ENCODE measurements around the gene ARCN1. TPM values are rescaled to one million over a fixed set of nuclear protein-coding genes. Genes with fewer than 3 reads are reported as not detected.
"Not testable (repeated sequence)": the region's sequence is repeated elsewhere in the genome, so short reads cannot be mapped to it uniquely, and the experiment has no call there.

Gene ARCN1
- total and polyA plus RNA-seq, 2 donors (not counting 1 experiment from before 2014, with no cell fraction given) = 116 to 387 TPM

DNA sequence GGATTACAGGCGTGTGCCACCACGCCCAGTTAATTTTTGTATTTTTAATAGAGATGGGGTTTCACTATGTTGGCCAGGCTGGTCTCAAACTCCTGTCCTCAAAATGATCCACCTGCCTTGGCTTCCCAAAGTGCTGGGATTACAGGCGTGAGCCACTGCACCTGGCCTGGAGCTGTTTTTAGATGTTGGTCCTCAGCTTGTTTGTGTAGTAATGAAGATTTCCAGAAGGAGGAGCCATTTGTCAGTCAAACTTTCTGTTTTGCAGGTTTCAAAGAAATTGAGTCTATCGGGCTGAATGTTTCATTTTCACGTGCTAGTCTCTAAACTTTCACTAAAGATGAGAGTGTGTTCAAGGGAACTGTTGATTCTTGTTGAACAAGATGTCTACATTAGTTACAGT, 22.8 kb downstream of the ARCN1 start:
- TF ChIP-seq, protein P1, sequence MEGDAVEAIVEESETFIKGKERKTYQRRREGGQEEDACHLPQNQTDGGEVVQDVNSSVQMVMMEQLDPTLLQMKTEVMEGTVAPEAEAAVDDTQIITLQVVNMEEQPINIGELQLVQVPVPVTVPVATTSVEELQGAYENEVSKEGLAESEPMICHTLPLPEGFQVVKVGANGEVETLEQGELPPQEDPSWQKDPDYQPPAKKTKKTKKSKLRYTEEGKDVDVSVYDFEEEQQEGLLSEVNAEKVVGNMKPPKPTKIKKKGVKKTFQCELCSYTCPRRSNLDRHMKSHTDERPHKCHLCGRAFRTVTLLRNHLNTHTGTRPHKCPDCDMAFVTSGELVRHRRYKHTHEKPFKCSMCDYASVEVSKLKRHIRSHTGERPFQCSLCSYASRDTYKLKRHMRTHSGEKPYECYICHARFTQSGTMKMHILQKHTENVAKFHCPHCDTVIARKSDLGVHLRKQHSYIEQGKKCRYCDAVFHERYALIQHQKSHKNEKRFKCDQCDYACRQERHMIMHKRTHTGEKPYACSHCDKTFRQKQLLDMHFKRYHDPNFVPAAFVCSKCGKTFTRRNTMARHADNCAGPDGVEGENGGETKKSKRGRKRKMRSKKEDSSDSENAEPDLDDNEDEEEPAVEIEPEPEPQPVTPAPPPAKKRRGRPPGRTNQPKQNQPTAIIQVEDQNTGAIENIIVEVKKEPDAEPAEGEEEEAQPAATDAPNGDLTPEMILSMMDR (conservative IDR thresholded peaks at IDR 0.05 in 1 of 2, IDR thresholded peaks at IDR 0.05 in 1 of 2; ENCODE audit: low read depth in 1 of 2, low read length in 2 of 2) = peak; percentile 47 to 61
- not testable (repeated sequence) for H4K20me1 ChIP-seq (ENCODE audit: control insufficient read depth, extremely low read depth, insufficient read depth, low read length); H3K4me1 ChIP-seq (ENCODE audit: control insufficient read depth, extremely low read depth, insufficient read depth, low read length); H3K9me3 ChIP-seq (ENCODE audit: control insufficient read depth, insufficient read depth, low read depth, low read length); H3K79me2 ChIP-seq (ENCODE audit: control insufficient read depth, insufficient read depth, low read length); H3K4me3 ChIP-seq (replicated peaks in 1 of 4; ENCODE audit: control extremely low read depth in 1 of 4, insufficient read depth in 1 of 4, low read depth in 3 of 4, low read length in 4 of 4); H3K27me3 ChIP-seq (ENCODE audit: control insufficient read depth, insufficient read depth, low read length); H2AFZ ChIP-seq (ENCODE audit: low read length); H3K9ac ChIP-seq (ENCODE audit: insufficient read depth, low read length); H3K27ac ChIP-seq (ENCODE audit: insufficient read depth, low read length)
- H3K36me3 ChIP-seq (ENCODE audit: control insufficient read depth, insufficient read depth, low read length) = peaks cover 13% of the 10 kb centered on the region
- DNase-seq (ENCODE audit: low read depth in 2 of 2) = peak in 1 of 2 donors; percentile 79
- H3K4me2 ChIP-seq (ENCODE audit: extremely low read depth, insufficient read depth, low read length) = peak overlapping the region; percentile 8

DNA sequence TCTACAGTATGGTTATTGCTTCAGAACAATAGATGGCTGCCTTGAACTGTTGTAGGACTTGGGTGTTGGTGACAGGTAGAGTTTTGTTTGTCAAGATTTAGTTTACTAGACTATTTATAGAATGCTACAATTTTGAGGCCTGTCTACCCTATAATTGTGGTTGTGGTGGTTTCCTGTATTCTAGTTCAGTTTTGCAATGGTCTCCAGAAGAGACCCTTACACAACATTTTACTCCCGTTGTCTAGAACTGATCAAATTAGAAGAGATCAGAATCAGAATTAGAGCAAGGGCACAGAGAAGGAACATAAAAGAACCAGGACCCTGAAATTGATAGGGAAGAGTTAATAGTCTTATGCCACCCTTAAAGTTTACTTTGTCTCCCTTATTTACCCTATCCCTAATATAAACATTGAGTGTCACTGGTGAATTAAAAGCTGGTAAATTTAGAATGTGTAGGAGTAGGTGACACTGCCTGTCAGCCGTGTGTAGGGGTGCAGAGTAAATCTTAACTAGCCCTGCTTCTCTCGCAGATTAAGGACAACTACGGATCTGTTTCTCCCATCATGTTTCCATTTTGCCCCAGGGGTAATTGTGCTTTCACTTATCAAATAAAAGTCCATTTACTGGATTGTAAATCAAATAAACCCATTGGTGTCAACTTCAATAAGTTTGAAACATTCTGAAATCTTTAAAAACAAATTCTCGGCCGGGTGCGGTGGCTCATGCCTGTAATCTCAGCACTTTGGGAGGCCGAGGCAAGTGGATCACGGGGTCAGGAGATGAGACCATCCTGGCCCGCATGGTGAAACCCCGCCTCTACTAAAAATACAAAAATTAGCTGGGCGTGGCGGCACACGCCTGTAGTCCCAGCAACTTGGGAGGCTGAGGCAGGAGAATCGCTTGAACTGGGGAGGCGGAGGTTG, 24.3 kb downstream of the ARCN1 start:
- H3K4me1 ChIP-seq (ENCODE audit: control insufficient read depth, extremely low read depth, insufficient read depth, low read length) = peaks cover 4% of the 10 kb centered on the region
- H3K9ac ChIP-seq (ENCODE audit: insufficient read depth, low read length) = no peak overlapping the region
- no peak overlapping the region for H2AFZ ChIP-seq (ENCODE audit: low read length)
- peaks cover 7% of the 10 kb centered on the region for H3K79me2 ChIP-seq (ENCODE audit: control insufficient read depth, insufficient read depth, low read length)
- H3K4me3 ChIP-seq (replicated peaks in 1 of 4; ENCODE audit: control extremely low read depth in 1 of 4, insufficient read depth in 1 of 4, low read depth in 3 of 4, low read length in 4 of 4) = no peak overlapping the region
- no peaks in the 10 kb centered on the region for H3K9me3 ChIP-seq (ENCODE audit: control insufficient read depth, insufficient read depth, low read depth, low read length)
- no peak overlapping the region for H3K27ac ChIP-seq (ENCODE audit: insufficient read depth, low read length)
- no peak overlapping the region for H3K4me2 ChIP-seq (ENCODE audit: extremely low read depth, insufficient read depth, low read length)
- TF ChIP-seq, protein P1 (conservative IDR thresholded peaks at IDR 0.05 in 1 of 2, IDR thresholded peaks at IDR 0.05 in 1 of 2; ENCODE audit: low read depth in 1 of 2, low read length in 2 of 2) = no peak
- no peak for TF ChIP-seq EZH2 (IDR thresholded peaks at IDR 0.05; ENCODE audit: low read length, missing control alignments)
- H3K36me3 ChIP-seq (ENCODE audit: control insufficient read depth, insufficient read depth, low read length) = peaks cover 14% of the 10 kb centered on the region
- no peaks in the 10 kb centered on the region for H3K27me3 ChIP-seq (ENCODE audit: control insufficient read depth, insufficient read depth, low read length)
- H4K20me1 ChIP-seq (ENCODE audit: control insufficient read depth, extremely low read depth, insufficient read depth, low read length) = no peaks in the 10 kb centered on the region
- no peak for DNase-seq (ENCODE audit: low read depth in 2 of 2)

DNA sequence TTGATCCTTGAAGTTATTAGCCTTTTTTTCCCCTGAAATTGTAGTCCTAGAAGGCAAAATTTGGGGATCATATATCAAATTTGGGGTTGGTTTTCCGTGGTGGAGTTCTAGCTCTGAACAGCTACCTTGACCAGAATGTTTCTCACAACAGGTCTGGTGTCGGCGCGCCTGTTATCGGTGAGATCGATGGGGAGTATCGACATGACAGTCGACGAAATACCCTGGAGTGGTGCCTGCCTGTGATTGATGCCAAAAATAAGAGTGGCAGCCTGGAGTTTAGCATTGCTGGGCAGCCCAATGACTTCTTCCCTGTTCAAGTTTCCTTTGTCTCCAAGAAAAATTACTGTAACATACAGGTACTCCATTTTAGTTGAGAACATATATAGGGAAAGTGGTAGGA, 25.3 kb downstream of the ARCN1 start:
- peaks cover 21% of the 10 kb centered on the region for H3K36me3 ChIP-seq (ENCODE audit: control insufficient read depth, insufficient read depth, low read length)

More for the DNA sequence above, 25.3 kb downstream of the ARCN1 start:
- no peak overlapping the region for H3K4me2 ChIP-seq (ENCODE audit: extremely low read depth, insufficient read depth, low read length)
- peaks cover 7% of the 10 kb centered on the region for H3K79me2 ChIP-seq (ENCODE audit: control insufficient read depth, insufficient read depth, low read length)
- no peak overlapping the region for H2AFZ ChIP-seq (ENCODE audit: low read length)
- no peaks in the 10 kb centered on the region for H3K9me3 ChIP-seq (ENCODE audit: control insufficient read depth, insufficient read depth, low read depth, low read length)
- H3K9ac ChIP-seq (ENCODE audit: insufficient read depth, low read length) = no peak overlapping the region
- no peak for DNase-seq (ENCODE audit: low read depth in 2 of 2)
- TF ChIP-seq EZH2 (IDR thresholded peaks at IDR 0.05; ENCODE audit: low read length, missing control alignments) = no peak
- TF ChIP-seq, protein P1 (conservative IDR thresholded peaks at IDR 0.05 in 1 of 2, IDR thresholded peaks at IDR 0.05 in 1 of 2; ENCODE audit: low read depth in 1 of 2, low read length in 2 of 2) = no peak
- H3K4me3 ChIP-seq (replicated peaks in 1 of 4; ENCODE audit: control extremely low read depth in 1 of 4, insufficient read depth in 1 of 4, low read depth in 3 of 4, low read length in 4 of 4) = no peak overlapping the region
- H3K27ac ChIP-seq (ENCODE audit: insufficient read depth, low read length) = no peak overlapping the region
- H3K4me1 ChIP-seq (ENCODE audit: control insufficient read depth, extremely low read depth, insufficient read depth, low read length) = peaks cover 12% of the 10 kb centered on the region
- H4K20me1 ChIP-seq (ENCODE audit: control insufficient read depth, extremely low read depth, insufficient read depth, low read length) = no peaks in the 10 kb centered on the region
- H3K27me3 ChIP-seq (ENCODE audit: control insufficient read depth, insufficient read depth, low read length) = no peaks in the 10 kb centered on the region
